GM12874 (cell line): ENCODE results near the gene MMP24.
A peak's percentile ranks its signal among the peaks of the same experiment; 100 is the strongest.

Source experiments
- CTCF ChIP-seq: IDR thresholded peaks from 2 replicates; pipeline ENCODE4 v1.5.1; 2011; ENCODE audit warnings: low read depth, mild to moderate bottlenecking, control low read depth, low read length, moderate library complexity; ENCODE audit not compliant: insufficient read depth

MMP24 gene

GRCh38 chr20:35298264-35298663, 71.8 kb downstream of the MMP24 start:
- TF ChIP-seq CTCF, result no peak

GRCh38 chr20:35299780-35300179, 73.3 kb downstream of the MMP24 start:
- no peak for TF ChIP-seq CTCF

- no peak for TF ChIP-seq CTCF
Measured at GRCh38 chr20:35300469-35301262, 74.2 kb downstream of the MMP24 start.

GRCh38 chr20:35301426-35301825, 74.9 kb downstream of the MMP24 start:
- TF ChIP-seq CTCF, result no peak

- no peak for TF ChIP-seq CTCF
Measured at GRCh38 chr20:35302421-35303335, 76.2 kb downstream of the MMP24 start.

GRCh38 chr20:35303382-35303734, 76.9 kb downstream of the MMP24 start:
- TF ChIP-seq CTCF, result no peak

GRCh38 chr20:35303735-35304491, 77.4 kb downstream of the MMP24 start:
- peak; percentile 92 for TF ChIP-seq CTCF
